EH (cell line): ENCODE results near the gene CCDC86.
"Not testable (repeated sequence)": the region's sequence is repeated elsewhere in the genome, so short reads cannot be mapped to it uniquely, and the experiment has no call there.

Experiments
- DNase-seq: peaks from one replicate; pipeline ENCODE4 v3.0.0-alpha.2; 2015; ENCODE audit warnings: low read depth

The CCDC86 gene, protein sequence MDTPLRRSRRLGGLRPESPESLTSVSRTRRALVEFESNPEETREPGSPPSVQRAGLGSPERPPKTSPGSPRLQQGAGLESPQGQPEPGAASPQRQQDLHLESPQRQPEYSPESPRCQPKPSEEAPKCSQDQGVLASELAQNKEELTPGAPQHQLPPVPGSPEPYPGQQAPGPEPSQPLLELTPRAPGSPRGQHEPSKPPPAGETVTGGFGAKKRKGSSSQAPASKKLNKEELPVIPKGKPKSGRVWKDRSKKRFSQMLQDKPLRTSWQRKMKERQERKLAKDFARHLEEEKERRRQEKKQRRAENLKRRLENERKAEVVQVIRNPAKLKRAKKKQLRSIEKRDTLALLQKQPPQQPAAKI

DNA sequence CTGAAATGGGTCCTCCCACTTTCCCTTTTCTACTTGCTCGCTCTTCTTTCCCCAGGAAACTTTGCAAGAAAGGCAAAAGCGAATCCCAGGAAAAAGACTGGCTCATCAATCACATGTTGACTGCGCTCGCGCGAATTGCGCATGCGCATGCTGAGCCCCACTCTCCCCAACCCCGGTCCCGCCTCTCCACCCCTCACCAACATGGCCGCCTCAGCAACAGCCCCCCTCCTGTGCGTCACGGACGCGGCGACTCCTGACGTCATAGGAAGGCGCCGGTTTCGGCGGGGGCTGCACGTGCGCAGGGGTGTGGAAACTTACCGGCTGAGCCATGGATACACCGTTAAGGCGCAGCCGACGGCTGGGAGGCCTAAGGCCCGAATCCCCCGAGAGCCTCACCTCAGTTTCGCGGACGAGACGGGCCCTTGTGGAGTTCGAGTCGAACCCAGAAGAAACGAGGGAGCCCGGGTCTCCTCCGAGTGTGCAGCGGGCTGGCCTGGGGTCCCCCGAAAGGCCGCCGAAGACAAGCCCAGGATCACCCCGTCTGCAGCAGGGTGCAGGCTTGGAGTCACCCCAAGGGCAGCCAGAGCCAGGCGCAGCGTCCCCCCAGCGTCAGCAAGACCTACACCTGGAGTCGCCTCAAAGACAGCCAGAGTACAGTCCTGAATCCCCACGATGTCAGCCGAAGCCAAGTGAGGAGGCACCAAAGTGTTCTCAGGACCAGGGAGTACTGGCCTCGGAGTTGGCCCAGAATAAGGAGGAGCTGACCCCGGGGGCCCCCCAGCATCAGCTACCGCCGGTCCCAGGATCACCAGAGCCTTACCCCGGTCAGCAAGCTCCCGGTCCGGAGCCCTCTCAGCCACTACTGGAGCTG, at the start of gene CCDC86:
TSS of gene CCDC86 (plus strand) at position 317 of the 871 bp plus-strand sequence. CDS start at position 329, 12 bp downstream.
- peak; percentile 94 for DNase-seq

DNA sequence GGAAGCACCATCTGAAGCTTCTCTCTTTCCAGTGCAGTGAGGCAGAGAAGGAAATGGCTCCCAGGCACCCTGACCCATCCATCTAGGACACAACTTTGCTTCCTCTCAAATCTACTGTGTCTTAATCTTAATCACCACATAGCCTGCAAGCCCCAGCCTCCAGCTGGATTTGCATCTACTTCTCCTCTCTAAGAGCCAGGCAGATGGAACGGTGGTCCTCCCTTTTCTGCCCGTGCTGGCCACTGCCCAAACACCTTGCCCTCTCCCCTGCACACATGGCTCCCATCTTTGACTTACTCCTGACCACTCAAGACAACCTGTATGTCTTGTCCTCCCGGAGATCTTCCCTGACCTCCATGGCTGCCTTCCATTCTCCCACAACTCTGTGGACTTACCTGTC, 49.4 kb upstream of the CCDC86 start:
- no peak for DNase-seq

DNA sequence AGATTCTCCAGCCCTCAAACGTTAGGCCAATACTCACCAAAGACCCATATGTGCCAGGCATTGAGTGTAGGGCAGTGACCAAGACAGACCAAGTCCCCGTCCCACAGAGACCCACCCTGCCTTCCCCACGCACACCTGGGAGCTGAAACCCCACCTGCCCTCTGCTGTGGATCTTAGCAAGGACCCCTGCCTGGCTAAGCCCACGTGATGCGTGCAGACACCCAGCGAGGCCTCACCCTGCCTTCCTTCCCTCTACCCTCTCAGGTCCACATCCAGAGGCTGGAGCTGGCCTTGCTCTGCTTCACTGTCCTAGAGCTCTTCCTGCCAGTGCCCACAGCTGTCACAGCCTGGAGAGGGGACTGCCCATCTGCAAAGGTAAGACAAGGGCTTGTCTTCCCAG, 46.6 kb upstream of the CCDC86 start:
- DNase-seq, result no peak

DNA sequence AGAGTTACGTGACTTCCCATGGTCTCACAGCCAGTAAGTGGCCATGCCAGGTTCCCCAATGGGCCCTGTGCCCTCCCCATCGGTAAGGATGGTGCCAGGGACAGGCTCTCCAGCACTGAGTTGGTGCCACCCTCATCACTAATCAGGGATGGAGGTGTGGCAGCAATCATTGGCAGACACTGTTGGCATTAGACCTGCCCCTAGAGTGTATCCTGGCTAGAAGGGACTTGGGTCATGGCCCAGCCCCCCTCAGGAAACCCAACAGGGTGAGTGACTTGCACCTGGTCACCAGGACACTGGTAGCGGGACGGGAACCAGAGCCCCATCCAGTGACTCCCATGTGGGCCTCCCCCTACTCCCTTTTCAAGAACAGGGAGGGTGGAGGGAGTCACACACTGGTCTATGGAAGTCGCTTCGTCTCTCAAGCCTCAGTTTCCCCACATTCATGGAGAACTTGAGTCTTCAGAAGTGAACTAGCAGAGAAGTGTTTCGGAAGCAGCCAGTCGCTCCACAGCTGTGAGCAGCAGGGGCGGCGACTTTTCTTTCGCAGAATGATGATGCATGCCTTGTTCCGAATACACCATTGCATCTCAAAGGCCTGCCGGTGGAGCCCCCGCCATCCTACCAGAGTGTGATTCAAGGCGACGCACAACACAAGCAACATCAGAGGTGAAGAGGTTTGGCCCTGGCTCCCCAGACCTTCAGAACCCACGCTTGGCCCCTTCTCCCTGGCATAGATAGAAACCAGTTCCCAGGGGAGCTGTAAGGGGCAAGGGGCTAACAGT, 43.9 kb upstream of the CCDC86 start:
- DNase-seq, result no peak

DNA sequence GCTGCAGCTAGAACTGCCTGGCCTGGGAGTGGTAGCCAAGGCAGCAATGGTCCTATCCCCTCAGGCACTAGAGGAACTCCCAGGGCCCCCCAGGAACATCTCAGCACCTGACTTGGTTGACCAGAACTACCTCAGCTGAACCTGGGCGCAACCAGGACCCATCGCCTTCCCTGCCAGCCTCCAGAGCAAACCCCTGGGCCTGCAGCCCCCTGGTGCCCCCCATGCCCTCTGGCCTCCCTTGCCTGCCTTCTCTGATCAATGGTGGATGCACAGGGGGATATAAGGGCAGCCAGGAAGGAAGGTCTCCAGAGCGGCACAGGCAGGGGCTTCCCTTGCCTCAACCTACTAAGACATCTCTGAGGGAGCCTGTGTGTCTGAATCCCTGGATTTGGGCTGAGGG, 43.3 kb upstream of the CCDC86 start:
- DNase-seq, result no peak

DNA sequence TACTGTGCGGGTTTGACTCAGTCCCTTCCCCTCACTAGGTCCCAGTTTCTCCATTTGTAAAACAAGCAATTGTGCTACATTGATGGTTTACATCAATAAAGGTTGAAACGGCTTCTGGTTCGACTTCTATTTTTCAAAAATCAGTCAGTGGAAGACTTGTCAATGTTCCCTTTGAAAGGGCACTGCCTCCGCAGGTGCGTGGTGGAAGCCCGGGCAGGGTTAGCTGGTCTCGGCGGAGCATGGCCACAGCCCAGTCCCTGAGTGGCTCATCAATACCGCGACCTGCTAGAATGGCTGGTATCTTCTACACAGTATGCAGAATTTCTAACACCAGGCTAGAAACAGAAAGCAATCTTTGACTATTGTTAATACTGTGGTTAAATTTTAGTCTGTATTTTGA, 40.7 kb upstream of the CCDC86 start:
- DNase-seq, result no peak

DNA sequence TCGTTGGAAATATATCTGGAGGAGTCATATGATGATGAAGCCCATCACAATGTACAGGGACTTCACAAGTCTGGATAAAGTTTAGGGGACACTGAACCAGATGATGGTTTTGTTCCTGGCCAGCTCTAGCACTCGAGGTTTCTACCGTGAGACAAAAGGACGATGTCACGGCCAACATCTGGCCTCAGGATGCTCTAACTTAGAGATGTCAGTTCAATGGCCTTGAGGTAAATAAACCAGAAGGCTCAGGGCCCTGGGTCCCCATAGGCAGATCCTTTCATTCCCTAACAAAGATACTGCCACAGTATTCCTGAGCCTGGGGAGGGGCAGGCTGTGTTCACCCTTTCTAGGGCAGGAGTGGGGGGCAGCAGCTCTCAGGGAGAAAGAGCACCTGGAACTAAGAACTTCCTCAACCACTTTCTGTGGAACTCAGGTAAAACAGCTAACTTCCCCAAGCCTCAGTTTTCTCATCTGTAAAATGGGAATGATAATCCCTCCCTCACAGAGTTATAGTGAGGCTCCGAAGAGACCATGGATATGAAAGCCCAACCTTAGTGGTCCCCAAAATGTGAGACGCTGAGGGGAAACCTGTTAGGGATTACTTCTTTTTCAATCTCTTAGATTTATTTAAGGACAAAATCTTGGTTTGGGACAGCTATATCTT, 38.5 kb upstream of the CCDC86 start:
- no peak for DNase-seq

DNA sequence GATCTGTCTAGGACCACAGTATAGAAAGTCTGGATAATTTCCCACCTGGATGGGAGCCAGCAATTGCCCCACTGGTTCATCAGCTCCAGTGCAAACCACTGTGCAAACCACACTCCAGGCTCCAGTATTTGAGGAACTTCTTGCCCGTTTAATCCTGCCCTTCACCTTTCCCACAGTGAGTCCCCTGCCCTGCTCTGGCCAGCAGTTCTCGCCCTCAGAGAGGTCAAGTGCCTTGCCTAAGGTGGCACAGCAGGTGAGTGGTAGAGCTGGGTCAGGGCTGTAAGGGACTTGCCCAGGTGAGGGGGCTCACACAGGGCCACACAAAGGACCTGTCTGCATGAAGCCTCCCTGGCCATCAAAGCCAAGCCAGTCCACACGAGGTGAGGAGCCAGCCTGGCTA, 32.7 kb upstream of the CCDC86 start:
- DNase-seq, result no peak

DNA sequence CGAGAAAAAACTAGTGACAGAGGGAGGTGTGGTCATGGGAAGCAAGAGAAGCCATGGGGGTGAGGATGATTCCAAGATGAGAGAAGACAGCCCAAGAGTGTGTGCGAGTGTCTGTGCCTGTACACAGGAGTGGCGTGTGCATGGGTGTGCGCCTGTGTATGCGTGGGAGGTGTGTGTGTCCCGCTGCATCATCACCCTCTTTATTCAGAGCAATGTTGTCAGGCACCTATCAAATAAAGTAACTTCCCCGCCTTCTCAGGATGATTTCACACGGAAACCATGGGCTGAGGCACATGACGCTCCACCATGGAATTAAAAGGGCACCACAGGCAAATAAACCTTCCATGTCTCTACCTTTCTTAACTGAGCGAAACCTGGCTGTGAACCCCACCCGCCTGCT, 32.2 kb upstream of the CCDC86 start:
- no peak for DNase-seq

DNA sequence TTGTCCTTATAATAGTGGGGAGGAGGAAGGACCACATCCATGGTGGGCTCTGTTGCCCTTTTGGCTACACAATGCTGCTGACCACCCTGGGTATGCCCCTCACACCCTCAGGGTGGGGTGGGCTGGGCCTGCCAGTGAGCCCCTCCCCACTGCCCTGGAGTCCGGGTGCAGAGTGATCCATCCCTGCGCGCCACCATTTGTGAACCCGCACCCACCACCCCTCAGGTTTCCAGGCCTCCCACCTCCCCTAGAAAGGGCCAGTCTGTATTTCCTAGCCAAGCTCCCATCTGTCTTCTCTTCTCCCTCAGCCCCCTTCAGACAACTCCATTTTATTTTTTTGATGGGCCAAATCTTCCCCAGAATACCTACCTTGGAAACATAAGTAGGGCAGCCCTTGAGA, 31.8 kb upstream of the CCDC86 start:
- no peak for DNase-seq

DNA sequence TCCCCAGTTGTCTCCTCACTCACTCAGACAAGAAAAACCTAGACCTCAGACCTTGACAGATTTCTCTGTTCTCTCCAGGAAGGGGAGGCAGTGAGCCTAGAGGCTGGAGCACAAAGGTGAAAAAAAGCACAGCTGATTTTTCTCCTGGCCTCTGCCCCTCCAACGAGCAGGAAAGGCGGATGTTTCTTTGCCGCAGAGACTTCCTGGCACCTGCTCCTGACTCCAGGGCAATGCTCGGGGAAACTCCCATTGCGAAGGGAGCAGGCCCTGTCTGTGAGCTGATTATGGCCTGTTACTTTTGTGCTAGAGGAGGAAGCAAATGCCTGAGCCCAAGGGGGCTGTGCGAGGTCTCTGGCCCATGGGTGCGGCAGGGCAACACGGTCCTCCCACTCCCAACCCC, 31.3 kb upstream of the CCDC86 start:
- no peak for DNase-seq

DNA sequence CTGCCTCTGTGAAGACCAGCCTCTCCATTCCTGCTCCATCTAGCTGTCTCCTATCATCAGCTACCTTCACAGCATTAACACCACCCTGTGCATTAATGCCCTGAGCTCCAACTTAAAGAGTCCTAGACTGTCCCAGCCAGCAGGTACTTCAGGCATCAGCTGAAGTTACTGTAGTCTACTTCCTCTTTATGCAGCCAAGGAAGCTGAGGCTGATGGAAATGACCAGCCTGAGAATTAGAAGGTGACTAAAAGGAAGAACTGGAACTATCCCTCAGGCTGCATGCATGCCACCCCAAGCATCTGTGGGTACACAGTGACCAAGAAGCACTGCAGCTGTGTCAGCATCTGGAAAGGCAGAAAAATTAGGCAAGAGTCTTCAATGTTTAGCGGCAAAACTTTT, 28.6 kb upstream of the CCDC86 start:
- DNase-seq, result no peak

DNA sequence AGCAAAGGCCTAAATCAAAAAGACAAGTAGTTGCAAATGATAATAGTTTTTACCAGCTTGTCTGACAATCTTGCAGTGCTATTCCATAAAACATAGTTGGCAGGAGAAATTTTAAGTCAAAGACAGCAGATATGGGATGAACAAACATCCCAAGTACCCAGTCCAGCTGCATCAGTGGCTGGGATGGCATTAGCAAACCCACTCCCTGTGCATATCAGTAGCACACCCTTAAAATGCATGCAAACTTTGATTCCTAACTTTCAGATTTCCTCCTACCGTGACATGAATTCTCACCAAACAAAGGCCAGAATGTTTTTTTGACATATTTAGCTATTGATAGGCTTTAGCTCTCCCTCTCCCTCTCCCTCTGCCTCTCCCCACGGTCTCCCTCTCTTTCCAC, 27.8 kb upstream of the CCDC86 start:
- no peak for DNase-seq

DNA sequence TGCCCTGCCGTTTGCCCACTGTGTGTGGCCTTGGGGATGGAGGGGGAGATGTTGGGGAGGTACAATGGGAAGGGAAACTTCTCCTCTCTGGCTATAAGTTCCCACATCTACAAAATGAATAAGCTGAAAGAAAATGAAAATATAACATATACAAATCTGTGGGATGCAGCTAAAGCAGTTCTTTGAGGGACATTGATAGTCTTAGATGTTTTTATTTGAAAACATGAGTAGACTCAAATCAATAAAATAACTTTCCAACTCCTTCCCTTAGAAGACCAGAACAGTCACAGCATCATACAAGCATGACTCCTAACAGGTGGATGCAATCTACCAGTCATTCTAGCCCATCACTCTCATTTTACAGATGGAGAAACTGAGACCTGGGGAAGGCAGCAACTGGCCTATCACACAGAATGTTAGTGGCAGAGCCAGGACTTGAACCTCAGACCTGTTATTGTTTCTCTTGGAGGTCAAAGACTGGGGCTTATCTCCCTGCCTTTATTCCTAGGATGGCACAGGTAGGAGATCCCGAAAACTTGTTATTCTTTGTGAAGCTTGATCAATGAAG, 25.2 kb upstream of the CCDC86 start:
- DNase-seq, result no peak

DNA sequence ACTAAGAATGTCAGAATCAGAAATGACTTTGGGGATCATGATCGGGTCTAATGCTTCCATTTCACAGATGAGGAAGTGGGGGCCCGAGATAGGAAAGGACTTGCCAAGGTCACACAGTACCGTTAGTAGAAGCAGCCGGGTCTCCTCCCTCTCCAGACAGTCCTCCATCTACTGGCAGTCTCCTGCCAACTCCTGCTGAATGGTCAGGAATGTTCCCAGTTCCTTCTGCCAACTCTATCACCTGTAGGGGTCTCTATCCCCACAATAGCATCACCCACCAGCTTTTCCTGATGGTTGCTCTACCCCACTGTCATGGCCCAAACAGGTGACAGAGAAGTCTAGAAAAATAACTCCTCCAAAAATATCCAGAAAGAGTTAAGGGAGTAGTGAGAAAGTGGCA, 23.9 kb upstream of the CCDC86 start:
- no peak for DNase-seq

DNA sequence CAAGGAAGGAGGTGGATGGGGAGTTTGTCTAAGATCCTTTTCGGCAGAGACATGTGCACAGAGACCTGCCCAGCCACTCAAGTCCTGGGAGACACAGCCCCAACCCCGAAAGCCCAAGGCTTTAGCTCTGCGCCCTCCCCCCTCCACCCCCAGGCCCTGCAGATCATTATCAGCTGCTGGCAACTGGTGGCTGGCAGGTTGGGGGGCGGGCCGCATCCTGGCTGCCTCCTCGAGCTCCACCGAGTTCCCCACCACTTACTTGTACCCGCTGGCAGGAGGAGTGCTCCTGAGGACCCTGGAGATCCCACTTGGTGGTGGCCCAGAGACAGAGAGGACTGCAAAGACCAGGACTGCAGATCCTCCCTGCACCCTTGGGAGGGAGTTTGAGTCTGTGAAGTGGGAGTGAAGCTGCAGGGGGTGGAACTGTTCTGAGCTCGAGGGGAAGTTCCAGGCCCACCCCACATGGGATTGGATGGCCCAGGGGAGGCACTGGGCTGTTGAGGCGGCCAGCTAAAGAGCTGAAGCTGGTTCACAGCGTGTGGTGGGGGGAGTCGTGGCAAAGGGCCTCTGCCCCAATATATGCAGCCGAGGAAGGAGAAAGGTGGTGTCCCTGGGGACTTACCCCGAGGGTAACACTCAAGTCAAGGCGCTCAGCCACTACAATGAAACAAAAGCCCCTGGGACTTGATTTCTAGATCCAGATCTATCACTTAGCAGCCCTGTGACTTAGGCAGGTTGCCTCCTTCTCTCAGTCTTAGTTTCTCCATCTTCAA, 19.9 kb upstream of the CCDC86 start:
- no peak for DNase-seq

DNA sequence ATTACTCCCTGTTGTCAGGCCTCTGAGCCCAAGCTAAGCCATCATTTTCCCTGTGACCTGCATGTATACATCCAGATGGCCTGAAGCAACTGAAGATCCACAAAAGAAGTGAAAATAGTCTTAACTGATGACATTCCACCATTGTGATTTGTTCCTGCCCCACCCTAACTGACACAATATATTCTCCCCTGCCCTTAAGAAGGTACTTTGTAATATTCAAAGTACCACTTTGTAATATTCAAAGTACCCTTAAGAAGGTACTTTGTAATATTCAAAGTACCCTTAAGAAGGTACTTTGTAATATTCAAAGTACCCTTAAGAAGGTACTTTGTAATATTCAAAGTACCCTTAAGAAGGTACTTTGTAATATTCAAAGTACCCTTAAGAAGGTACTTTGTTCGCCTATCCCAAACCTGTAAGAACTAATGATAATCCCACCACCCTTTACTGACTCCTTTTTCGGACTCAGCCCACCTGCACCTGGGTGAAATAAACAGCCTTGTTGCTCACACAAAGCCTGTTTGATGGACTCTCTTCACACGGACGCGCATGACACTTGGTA, 18.1 kb upstream of the CCDC86 start:
- not testable (repeated sequence) for DNase-seq

DNA sequence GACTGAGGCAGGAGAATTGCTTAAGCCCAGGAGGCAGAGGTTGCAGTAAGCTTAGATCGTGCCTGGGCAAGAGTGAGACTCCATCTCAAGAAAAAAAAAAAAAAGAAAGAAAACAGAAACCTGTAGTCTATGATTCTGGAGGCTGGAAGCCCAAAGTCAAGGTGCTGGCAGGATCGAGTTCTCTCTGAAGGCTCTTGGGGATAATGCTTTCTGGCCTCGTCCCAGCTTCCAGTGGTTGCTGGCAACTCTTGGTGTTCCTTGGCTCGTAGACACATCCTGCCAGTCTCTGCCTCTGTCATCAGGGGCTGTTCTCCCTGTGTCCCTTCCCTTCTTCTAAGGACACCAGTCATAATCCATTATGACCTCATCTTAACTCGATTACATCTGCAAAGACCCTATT, 16.8 kb upstream of the CCDC86 start:
- no peak for DNase-seq

DNA sequence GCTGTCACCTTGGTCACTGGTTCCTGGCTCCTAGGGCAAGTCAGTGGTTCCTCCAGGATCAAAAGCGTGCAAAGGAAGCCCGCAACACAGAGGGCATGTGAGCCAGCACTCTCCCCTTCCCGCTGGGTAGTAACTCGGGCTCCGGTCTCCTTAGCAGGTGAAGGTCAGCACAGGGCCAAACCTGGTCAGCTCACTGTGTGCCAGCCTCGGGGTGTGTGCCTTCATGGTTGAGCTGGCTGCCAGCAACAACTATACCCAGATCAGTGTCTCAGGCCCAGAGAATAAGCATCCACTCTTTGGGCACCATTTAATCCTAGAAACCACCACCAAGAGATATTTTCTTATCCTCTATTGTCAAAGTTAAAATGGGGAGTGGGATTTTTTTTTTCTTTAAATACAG, 16.1 kb upstream of the CCDC86 start:
- DNase-seq, result no peak

DNA sequence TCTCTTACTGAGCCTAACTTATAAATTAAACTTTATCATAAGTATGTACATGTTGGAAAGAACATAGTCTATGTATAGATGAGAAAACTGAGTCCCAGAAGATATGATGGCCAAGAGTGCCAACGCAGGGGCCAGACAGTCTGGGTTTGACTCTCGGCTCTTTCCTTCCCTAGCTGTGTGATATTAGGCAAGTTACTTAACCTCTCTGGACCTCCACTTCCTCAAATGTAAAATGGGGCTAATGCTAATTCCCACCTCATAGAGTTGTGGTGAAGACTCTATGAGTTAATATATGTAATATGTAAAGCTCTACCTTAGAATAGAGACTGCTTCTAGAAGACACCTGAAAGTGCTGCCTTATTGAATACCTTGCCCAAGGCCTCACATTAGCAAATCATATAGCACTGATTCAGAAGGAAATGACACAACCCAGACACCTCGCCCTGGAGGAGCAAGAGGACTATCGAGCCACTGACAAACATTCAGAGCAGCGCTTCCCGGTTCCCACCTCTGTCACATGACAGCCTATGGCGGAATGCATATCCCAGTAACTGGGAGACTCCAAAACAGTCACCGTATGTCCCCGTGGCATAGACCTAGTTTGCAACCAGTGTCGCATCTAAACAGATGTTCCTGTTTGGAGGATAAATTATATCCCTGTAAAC, 11.3 kb upstream of the CCDC86 start:
- no peak for DNase-seq
